GM15510 (cell line): ENCODE measurements around the gene SMURF1.

ENCODE experiments used
- POLR2A ChIP-seq: IDR thresholded peaks from 3 replicates; pipeline ENCODE4 v1.6.1; 2011; ENCODE audit warnings: borderline replicate concordance; ENCODE audit not compliant: insufficient read length; ENCODE audit errors: extremely low read depth

SMURF1 gene

GRCh38 chr7:99109108-99110051 is 34.5 kb downstream of the SMURF1 start:
- TF ChIP-seq POLR2A: no peak

- TF ChIP-seq POLR2A: no peak
Observed at GRCh38 chr7:99108613-99109012, 35.3 kb downstream of the SMURF1 start.

- no peak for TF ChIP-seq POLR2A
Observed at GRCh38 chr7:99106821-99107241, 37.1 kb downstream of the SMURF1 start.

GRCh38 chr7:99106411-99106810 is 37.5 kb downstream of the SMURF1 start:
- TF ChIP-seq POLR2A: no peak

- TF ChIP-seq POLR2A: no peak
Observed at GRCh38 chr7:99105756-99106155, 38.2 kb downstream of the SMURF1 start.

- TF ChIP-seq POLR2A: no peak
Observed at GRCh38 chr7:99104631-99105030, 39.3 kb downstream of the SMURF1 start.

- TF ChIP-seq POLR2A: no peak
Observed at GRCh38 chr7:99102809-99103690, 40.9 kb downstream of the SMURF1 start.

GRCh38 chr7:99102361-99102760 is 41.5 kb downstream of the SMURF1 start:
- no peak for TF ChIP-seq POLR2A

- TF ChIP-seq POLR2A: no peak
Observed at GRCh38 chr7:99099499-99100077, 44.3 kb downstream of the SMURF1 start.

GRCh38 chr7:99098824-99099498 is 44.9 kb downstream of the SMURF1 start:
- no peak for TF ChIP-seq POLR2A

- TF ChIP-seq POLR2A: no peak
Observed at GRCh38 chr7:99098286-99098823, 45.6 kb downstream of the SMURF1 start.

GRCh38 chr7:99097730-99098129 is 46.2 kb downstream of the SMURF1 start:
- no peak for TF ChIP-seq POLR2A

- no peak for TF ChIP-seq POLR2A
Observed at GRCh38 chr7:99096124-99096887, 47.6 kb downstream of the SMURF1 start.
